Measurements from ENCODE around the gene NCOA4.
"Not testable (repeated sequence)": the region's sequence is repeated elsewhere in the genome, so short reads cannot be mapped to it uniquely, and the experiment has no call there.

NCOA4 gene

DNA sequence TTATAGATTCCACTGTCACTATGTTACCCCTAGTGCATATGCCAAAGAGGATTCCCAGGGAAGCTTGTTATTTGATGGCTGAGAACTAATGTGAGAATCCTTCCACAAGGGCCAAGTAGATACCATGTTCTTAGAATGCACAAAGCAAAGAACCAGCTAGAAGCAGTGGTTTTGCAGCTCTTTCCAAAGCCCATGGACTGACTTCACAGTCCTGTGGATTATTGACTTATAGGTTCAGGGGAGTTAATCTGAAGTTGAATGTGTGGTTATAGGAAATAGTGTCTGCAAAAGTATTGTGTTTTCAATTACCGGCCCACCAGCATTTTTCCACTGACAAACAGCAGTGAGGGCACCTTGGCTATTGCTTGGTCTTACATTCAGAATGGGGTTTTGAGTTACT, 29.9 kb downstream of the NCOA4 start:
- H3K9me3 ChIP-seq (replicated peaks; ENCODE audit: low read length), result no peaks in the 10 kb centered on the region
- no peak overlapping the region for H3K9ac ChIP-seq (ENCODE audit: low read depth, low read length)
- peaks cover under 1% of the 10 kb centered on the region for H3K4me1 ChIP-seq (ENCODE audit: control insufficient read depth, insufficient read depth, low read length)
- peaks cover 58% of the 10 kb centered on the region for H3K36me3 ChIP-seq (ENCODE audit: insufficient read depth, low read length)
- no peaks in the 10 kb centered on the region for H3K27me3 ChIP-seq (ENCODE audit: control insufficient read depth, insufficient read depth, low read length)
- no peak overlapping the region for H3K4me2 ChIP-seq (ENCODE audit: low read length)
- H3K4me3 ChIP-seq (ENCODE audit: low read length), result no peak overlapping the region

DNA sequence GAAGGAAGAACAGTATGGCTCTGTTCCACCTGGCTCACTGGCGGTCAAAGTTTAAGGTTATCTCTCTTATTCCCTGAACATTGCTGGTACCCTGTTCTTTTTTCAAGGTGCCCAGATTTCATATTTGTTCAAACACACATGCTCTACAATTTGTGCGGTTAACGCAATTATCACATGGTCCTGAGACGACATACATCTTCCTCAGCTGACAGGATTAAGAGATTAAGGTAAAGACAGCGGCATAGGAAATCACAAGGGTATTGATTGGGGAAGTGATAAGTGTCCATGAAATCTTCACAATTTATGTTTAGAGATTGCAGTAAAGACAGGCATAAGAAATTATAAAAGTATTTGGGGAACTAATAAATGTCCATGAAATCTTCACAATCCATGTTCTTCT, 30.5 kb downstream of the NCOA4 start:
- not testable (repeated sequence) for H3K4me3 ChIP-seq (ENCODE audit: low read length); H3K9me3 ChIP-seq (replicated peaks; ENCODE audit: low read length); H3K9ac ChIP-seq (ENCODE audit: low read depth, low read length); H3K27me3 ChIP-seq (ENCODE audit: control insufficient read depth, insufficient read depth, low read length); H3K4me2 ChIP-seq (ENCODE audit: low read length); H3K4me1 ChIP-seq (ENCODE audit: control insufficient read depth, insufficient read depth, low read length)
- peaks cover 52% of the 10 kb centered on the region for H3K36me3 ChIP-seq (ENCODE audit: insufficient read depth, low read length)

DNA sequence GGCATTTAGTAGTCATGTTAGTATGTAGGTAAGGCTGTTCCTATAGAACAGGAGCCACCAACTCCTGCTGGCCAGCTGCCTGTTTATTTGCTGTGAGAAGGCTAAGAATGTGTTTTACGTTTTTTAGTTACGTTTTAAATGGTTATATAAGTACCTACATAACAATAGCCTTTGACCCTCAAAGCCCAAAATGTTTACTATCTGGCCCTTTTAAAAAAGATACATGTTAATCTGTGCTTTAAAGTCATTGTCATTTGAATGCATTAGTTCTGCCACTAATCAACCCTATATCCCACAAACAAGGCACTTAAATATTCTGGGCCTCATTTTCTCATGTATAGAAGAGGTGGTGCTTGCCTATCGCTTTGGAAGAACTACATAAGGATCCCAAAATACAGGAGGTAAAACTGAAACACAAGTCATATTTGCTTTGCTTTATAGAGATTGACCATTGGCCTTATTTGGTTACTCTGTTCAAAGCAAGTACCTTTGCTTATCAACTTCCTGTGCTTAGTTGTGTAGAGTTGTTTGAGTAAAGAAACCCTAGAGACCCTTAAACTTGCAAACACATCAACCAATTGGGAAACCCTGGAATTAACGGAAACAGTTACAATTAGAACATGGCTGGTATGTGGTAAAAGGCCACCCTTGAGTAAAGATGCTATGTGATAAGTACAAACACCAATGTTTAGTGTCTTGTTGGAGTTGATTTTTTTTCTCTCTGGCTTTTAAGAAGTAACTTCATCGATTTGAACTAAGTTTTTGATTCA, 32.2 kb downstream of the NCOA4 start:
- H3K4me2 ChIP-seq (ENCODE audit: low read length), result no peak overlapping the region
- no peak overlapping the region for H3K9ac ChIP-seq (ENCODE audit: low read depth, low read length)
- H3K4me3 ChIP-seq (ENCODE audit: low read length), result no peak overlapping the region
- no peaks in the 10 kb centered on the region for H3K9me3 ChIP-seq (replicated peaks; ENCODE audit: low read length)
- H3K4me1 ChIP-seq (ENCODE audit: control insufficient read depth, insufficient read depth, low read length), result no peaks in the 10 kb centered on the region
- no peaks in the 10 kb centered on the region for H3K27me3 ChIP-seq (ENCODE audit: control insufficient read depth, insufficient read depth, low read length)
- peaks cover 34% of the 10 kb centered on the region for H3K36me3 ChIP-seq (ENCODE audit: insufficient read depth, low read length)

DNA sequence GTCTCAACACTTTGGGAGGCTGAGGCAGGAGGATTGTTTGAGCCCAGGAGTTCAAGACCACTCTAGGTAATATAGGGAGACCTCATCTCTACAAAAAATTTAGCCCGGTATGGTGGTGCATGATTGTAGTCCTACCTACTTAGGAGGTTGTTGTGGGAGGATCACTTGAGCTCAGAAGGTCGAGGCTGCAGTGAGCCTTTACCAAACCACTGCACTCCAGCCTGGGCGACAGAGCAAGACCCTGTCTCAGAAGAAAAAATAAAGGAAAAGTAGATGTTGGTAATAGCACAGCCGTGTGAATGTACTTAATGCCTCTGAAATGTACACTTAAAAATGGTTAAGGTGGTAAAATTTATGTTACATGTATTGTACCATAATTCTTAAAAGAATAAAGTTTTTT, 32.9 kb downstream of the NCOA4 start:
- no peaks in the 10 kb centered on the region for H3K4me1 ChIP-seq (ENCODE audit: control insufficient read depth, insufficient read depth, low read length)
- no peak overlapping the region for H3K4me3 ChIP-seq (ENCODE audit: low read length)
- no peaks in the 10 kb centered on the region for H3K9me3 ChIP-seq (replicated peaks; ENCODE audit: low read length)
- no peak overlapping the region for H3K9ac ChIP-seq (ENCODE audit: low read depth, low read length)
- no peaks in the 10 kb centered on the region for H3K27me3 ChIP-seq (ENCODE audit: control insufficient read depth, insufficient read depth, low read length)
- H3K36me3 ChIP-seq (ENCODE audit: insufficient read depth, low read length), result peaks cover 28% of the 10 kb centered on the region
- no peak overlapping the region for H3K4me2 ChIP-seq (ENCODE audit: low read length)

DNA sequence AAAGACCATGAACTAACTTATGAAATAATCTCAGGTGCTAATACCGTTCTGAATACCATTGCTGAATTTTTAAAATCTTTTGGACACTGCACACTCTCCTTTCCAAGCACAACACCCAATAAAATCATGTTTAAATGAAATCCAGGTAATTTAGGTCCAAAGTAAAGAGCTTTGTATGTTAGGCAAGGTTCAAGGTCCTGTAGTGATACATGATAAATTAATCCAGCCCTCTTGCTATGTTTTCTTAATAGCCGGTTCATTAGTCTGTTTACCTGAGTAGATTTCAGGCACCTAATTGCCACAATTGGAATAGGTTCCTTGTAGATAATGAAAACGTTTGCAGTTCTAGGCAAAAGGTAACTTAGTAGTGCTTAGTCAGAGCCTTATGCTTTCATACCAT, 44.8 kb downstream of the NCOA4 start:
- not testable (repeated sequence) for H3K4me3 ChIP-seq (ENCODE audit: low read length); H3K4me2 ChIP-seq (ENCODE audit: low read length); H3K36me3 ChIP-seq (ENCODE audit: insufficient read depth, low read length); H3K9me3 ChIP-seq (replicated peaks; ENCODE audit: low read length); H3K4me1 ChIP-seq (ENCODE audit: control insufficient read depth, insufficient read depth, low read length); H3K27me3 ChIP-seq (ENCODE audit: control insufficient read depth, insufficient read depth, low read length); H3K9ac ChIP-seq (ENCODE audit: low read depth, low read length)

DNA sequence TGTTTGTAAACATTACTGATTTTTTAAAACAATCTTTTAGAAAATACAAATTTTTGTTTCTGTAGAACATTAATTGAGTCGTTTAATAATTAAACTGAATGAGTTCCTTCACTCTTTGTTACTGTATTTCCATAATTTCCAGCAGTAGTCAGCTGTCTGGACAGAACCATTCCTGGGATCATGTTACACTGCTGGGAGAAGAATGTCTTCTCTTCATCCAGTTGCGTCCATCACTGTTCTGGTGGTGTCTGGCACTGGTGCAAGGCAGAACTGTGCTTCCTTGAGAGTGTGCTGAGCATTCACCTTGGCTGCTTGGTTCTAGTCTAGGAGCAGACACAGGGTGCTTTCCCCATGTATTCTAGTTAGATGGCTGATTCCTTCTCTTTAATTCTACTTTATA, 46.0 kb downstream of the NCOA4 start:
- not testable (repeated sequence) for H3K4me3 ChIP-seq (ENCODE audit: low read length); H3K4me2 ChIP-seq (ENCODE audit: low read length); H3K9ac ChIP-seq (ENCODE audit: low read depth, low read length); H3K4me1 ChIP-seq (ENCODE audit: control insufficient read depth, insufficient read depth, low read length); H3K27me3 ChIP-seq (ENCODE audit: control insufficient read depth, insufficient read depth, low read length); H3K9me3 ChIP-seq (replicated peaks; ENCODE audit: low read length); H3K36me3 ChIP-seq (ENCODE audit: insufficient read depth, low read length)

DNA sequence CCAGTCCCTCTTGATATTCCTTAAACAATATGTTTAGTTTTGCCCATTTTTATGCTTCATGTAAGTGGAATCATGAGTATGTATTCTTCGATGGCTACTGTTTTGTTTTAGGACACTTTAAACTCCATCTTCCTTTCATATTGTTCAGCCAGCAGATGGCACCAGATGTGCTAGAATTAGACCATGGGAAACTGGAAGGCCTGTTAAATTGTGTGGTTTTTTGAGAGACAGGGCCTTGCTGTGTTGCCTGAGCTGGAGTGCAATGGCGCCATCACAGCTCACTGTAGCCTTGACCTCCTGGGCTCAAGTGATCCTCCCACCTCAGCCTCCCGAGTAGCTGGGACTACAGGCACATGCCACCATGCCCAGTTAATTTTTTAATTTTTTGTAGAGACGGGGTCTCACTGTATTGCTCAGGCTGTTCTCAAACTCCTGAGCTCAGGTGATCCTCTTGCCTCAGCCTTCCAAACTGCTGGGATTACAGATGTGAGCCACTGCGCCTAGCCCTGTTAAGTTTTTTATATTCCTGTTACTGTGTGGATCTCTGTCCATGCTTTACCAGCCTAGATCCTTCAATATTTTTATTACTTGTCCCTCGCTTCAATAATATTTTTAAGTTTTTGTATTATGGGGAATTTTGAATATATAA, 46.8 kb downstream of the NCOA4 start:
- not testable (repeated sequence) for H3K36me3 ChIP-seq (ENCODE audit: insufficient read depth, low read length); H3K9ac ChIP-seq (ENCODE audit: low read depth, low read length); H3K4me3 ChIP-seq (ENCODE audit: low read length); H3K27me3 ChIP-seq (ENCODE audit: control insufficient read depth, insufficient read depth, low read length); H3K4me1 ChIP-seq (ENCODE audit: control insufficient read depth, insufficient read depth, low read length); H3K4me2 ChIP-seq (ENCODE audit: low read length); H3K9me3 ChIP-seq (replicated peaks; ENCODE audit: low read length)

DNA sequence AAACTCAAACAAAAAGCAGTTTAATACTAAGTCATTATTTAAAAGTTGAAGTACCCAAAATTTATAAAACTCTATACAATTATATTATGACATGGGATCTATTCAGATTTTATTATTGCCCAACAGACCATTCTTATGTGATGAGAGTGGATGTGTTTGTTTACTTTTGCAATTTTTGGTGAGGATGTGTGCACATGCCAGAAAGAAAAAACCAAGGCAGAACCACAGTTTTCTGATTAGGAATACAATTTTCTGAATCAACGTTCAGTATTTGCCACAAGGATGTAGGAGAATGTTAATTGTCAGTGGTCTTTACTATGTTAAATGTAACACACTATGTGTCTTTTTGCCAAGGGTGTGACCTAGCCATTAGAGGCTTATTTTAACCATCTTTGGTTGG, 49.1 kb downstream of the NCOA4 start:
- H3K9ac ChIP-seq (ENCODE audit: low read depth, low read length); H3K27me3 ChIP-seq (ENCODE audit: control insufficient read depth, insufficient read depth, low read length); H3K4me3 ChIP-seq (ENCODE audit: low read length); H3K9me3 ChIP-seq (replicated peaks; ENCODE audit: low read length); H3K36me3 ChIP-seq (ENCODE audit: insufficient read depth, low read length); H3K4me1 ChIP-seq (ENCODE audit: control insufficient read depth, insufficient read depth, low read length): not testable (repeated sequence)
- peak overlapping the region; percentile 63 for H3K4me2 ChIP-seq (ENCODE audit: low read length)

DNA sequence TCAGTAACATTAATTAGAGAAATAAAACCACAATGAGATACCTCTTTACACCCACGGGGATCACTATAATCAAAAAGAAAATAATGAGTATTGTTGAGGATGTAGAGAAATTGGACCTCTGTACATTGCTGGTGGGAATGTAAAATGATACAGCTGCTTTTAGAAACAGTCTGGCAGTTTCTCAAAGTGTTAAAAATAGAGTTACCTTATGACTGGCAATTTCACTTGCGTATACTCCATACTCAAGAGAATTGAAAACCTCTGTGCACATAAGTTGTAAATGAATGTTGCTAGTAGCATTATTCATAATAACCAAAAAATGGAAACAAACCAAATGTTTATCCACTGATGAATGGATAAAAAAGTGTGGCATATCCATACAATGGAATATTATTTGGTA, 51.9 kb downstream of the NCOA4 start:
- H3K36me3 ChIP-seq (ENCODE audit: insufficient read depth, low read length); H3K9ac ChIP-seq (ENCODE audit: low read depth, low read length); H3K4me1 ChIP-seq (ENCODE audit: control insufficient read depth, insufficient read depth, low read length); H3K4me2 ChIP-seq (ENCODE audit: low read length); H3K27me3 ChIP-seq (ENCODE audit: control insufficient read depth, insufficient read depth, low read length); H3K9me3 ChIP-seq (replicated peaks; ENCODE audit: low read length); H3K4me3 ChIP-seq (ENCODE audit: low read length): not testable (repeated sequence)

DNA sequence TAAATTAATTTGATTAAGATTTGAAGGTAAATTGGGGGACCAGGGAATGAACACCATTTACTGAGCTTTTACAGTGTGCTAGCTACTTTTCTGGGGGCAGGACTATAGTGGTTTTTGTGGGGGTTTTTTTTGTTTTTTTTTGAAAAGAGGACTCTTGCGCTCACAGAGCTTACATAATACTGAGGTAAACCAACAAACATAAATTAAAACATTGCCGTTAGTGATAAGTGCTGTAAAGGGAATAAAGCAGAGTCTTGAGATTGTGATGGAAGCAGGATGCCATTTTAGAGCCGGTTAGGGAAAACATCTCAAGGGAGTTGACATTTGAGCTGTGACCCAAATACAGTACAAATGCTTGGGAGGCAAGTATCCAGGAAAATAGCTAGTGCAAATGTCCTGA, 56.4 kb downstream of the NCOA4 start:
- H3K27me3 ChIP-seq (ENCODE audit: control insufficient read depth, insufficient read depth, low read length); H3K4me3 ChIP-seq (ENCODE audit: low read length); H3K9ac ChIP-seq (ENCODE audit: low read depth, low read length); H3K4me1 ChIP-seq (ENCODE audit: control insufficient read depth, insufficient read depth, low read length); H3K36me3 ChIP-seq (ENCODE audit: insufficient read depth, low read length); H3K9me3 ChIP-seq (replicated peaks; ENCODE audit: low read length): not testable (repeated sequence)
- H3K4me2 ChIP-seq (ENCODE audit: low read length), result peak overlapping the region; percentile 85

DNA sequence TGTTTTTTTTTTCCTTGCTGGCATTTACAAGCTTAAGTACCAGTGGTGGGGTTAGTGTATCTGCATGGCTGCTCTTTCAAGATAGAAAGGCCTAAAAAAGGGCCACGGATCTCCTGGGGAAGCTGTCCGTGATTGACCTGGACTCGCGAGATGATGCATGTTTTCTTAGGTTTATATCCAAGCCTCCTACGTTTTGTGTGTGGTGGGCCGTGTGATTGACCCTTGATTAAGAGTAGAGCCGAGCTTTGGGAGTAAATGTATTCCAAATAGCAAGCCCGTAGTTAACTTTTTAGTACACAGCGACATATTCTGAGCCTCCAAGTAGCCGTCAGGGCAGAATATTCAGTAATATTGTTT, 57.6 kb downstream of the NCOA4 start:
- H3K27me3 ChIP-seq (ENCODE audit: control insufficient read depth, insufficient read depth, low read length); H3K36me3 ChIP-seq (ENCODE audit: insufficient read depth, low read length); H3K4me1 ChIP-seq (ENCODE audit: control insufficient read depth, insufficient read depth, low read length); H3K9me3 ChIP-seq (replicated peaks; ENCODE audit: low read length): not testable (repeated sequence)
- H3K4me2 ChIP-seq (ENCODE audit: low read length), result peak overlapping the region; percentile 85
- peak overlapping the region; percentile 93 for H3K4me3 ChIP-seq (ENCODE audit: low read length)
- H3K9ac ChIP-seq (ENCODE audit: low read depth, low read length), result peak overlapping the region; percentile 91

DNA sequence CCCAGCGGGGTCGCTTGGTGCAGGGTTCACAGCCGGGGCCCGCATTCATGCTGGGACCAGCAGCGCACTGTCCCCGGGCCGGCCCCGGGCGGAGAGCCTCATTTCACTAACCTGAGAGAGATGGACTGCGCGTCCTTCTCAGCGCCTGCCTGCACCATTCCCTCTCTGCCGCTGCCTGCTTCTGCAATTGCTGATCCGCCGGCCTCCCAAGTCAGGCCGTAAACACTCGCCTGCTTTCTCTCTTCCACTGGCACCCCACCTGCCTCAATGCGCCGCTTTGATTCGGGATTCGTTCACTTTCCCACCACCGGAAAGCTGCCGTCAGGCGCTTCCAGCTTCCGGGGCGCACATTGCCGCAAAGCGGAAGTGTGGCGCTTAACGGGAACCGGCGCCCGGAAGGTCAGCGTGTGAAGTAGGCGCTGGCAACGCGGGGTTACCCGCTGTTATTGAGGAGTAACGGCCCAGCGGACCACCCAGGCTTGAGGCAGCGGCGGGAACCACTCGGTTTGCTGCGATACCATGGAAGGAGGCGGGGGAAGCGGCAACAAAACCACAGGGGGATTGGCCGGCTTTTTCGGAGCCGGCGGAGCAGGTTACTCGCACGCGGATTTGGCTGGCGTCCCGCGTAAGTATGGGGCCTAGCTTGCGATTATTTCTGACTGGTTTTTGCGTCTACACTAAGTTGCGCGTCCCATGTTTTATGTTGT, 58.2 kb downstream of the NCOA4 start, which contains the start of gene TIMM23:
TSS of gene TIMM23 (plus strand) at position 384 of the 707 bp plus-strand sequence. CDS start at position 520, 136 bp downstream.
- H3K27me3 ChIP-seq (ENCODE audit: control insufficient read depth, insufficient read depth, low read length); H3K36me3 ChIP-seq (ENCODE audit: insufficient read depth, low read length); H3K9me3 ChIP-seq (replicated peaks; ENCODE audit: low read length); H3K4me1 ChIP-seq (ENCODE audit: control insufficient read depth, insufficient read depth, low read length): not testable (repeated sequence)
- Histone ChIP-seq H3K9ac (ENCODE audit: low read depth, low read length) (peak within 1 kb of the TSS; percentile 91), H3K4me2 (ENCODE audit: low read length) (peak within 1 kb of the TSS; percentile 85), H3K4me3 (ENCODE audit: low read length) (peak within 1 kb of the TSS; percentile 93)
